ENCODE results near the gene BHLHE40. TPM values are rescaled to one million over a fixed set of nuclear protein-coding genes. Genes with fewer than 3 reads are reported as not detected.

BHLHE40 gene
- total RNA-seq, 1 donor from 2014 or later, result 52.2 TPM

GRCh38 chr3:4993276-4994143 is 14.3 kb downstream of the BHLHE40 start:
- Histone ChIP-seq H3K27me3 (no peaks in the 10 kb centered on the region), H3K36me3 (no peaks in the 10 kb centered on the region), H3K4me3 (no peak overlapping the region), H3K4me1 (peaks cover 2 to 19% of the 10 kb centered on the region in 2 donors), H3K9me3 (no peaks in the 10 kb centered on the region), H3K27ac (peak overlapping the region; percentile 57 to 88)
- no peak for TF ChIP-seq CTCF (IDR thresholded peaks at IDR 0.05)
- DNase-seq (ENCODE audit: low spot score in 2 of 2), result no peak
- intact Hi-C loops (cut with DNase I), result loop anchor here (2.0 kb wide), 1 partner anchor 29 kb away; no protein-coding TSS in a partner anchor

GRCh38 chr3:4994144-4994730 is 15.0 kb downstream of the BHLHE40 start:
- Histone ChIP-seq H3K4me3 (no peak overlapping the region), H3K36me3 (no peaks in the 10 kb centered on the region), H3K9me3 (no peaks in the 10 kb centered on the region), H3K27me3 (no peaks in the 10 kb centered on the region), H3K27ac (peak overlapping the region; percentile 87 to 88), H3K4me1 (peaks cover 2 to 19% of the 10 kb centered on the region in 2 donors)
- intact Hi-C loops (cut with DNase I), result loop anchor here (2.0 kb wide), 1 partner anchor 29 kb away; no protein-coding TSS in a partner anchor
- TF ChIP-seq CTCF (IDR thresholded peaks at IDR 0.05), result no peak
- DNase-seq (ENCODE audit: low spot score in 2 of 2), result peak in 1 of 2 donors; percentile 35

GRCh38 chr3:4994823-4995499 is 15.7 kb downstream of the BHLHE40 start:
- Histone ChIP-seq H3K9me3 (no peaks in the 10 kb centered on the region), H3K27ac (peak overlapping the region; percentile 87 to 88), H3K27me3 (no peaks in the 10 kb centered on the region), H3K4me3 (no peak overlapping the region), H3K4me1 (peaks cover 2 to 14% of the 10 kb centered on the region in 2 donors), H3K36me3 (no peaks in the 10 kb centered on the region)
- intact Hi-C loops (cut with DNase I), result loop anchor here (2.0 kb wide), 1 partner anchor 28 kb away; no protein-coding TSS in a partner anchor
- peak; percentile 84 to 96 for DNase-seq (ENCODE audit: low spot score in 2 of 2)
- no peak for TF ChIP-seq CTCF (IDR thresholded peaks at IDR 0.05)

GRCh38 chr3:4995500-4996053 is 16.3 kb downstream of the BHLHE40 start:
- no peaks in the 10 kb centered on the region for H3K9me3 ChIP-seq
- no peaks in the 10 kb centered on the region for H3K36me3 ChIP-seq
- intact Hi-C loops (cut with DNase I), result loop anchor here (2.0 kb wide), 1 partner anchor 27 kb away; no protein-coding TSS in a partner anchor
- peaks cover 2 to 14% of the 10 kb centered on the region in 2 donors for H3K4me1 ChIP-seq
- DNase-seq (ENCODE audit: low spot score in 2 of 2), result peak in 1 of 2 donors; percentile 65
- no peaks in the 10 kb centered on the region for H3K27me3 ChIP-seq
- no peak for TF ChIP-seq CTCF (IDR thresholded peaks at IDR 0.05)
- H3K4me3 ChIP-seq, result no peak overlapping the region
- H3K27ac ChIP-seq, result peak overlapping the region; percentile 87 to 88

- Histone ChIP-seq H3K9me3 (no peaks in the 10 kb centered on the region), H3K36me3 (no peaks in the 10 kb centered on the region), H3K27ac (peak overlapping the region; percentile 87 to 88), H3K27me3 (no peaks in the 10 kb centered on the region), H3K4me3 (no peak overlapping the region), H3K4me1 (peaks cover 2 to 14% of the 10 kb centered on the region in 2 donors)
- DNase-seq (ENCODE audit: low spot score in 2 of 2), result peak in 1 of 2 donors; percentile 55
- TF ChIP-seq CTCF (IDR thresholded peaks at IDR 0.05), result no peak
- intact Hi-C loops (cut with DNase I), result no loop called here
Observed at GRCh38 chr3:4996223-4996765, 17.1 kb downstream of the BHLHE40 start.
